Measurements from ENCODE around the gene RAB30. TPM values are rescaled to one million over a fixed set of nuclear protein-coding genes. Genes with fewer than 3 reads are reported as not detected.

RAB30 gene
- total RNA-seq, 1 donor from 2014 or later: 7.7 TPM

DNA sequence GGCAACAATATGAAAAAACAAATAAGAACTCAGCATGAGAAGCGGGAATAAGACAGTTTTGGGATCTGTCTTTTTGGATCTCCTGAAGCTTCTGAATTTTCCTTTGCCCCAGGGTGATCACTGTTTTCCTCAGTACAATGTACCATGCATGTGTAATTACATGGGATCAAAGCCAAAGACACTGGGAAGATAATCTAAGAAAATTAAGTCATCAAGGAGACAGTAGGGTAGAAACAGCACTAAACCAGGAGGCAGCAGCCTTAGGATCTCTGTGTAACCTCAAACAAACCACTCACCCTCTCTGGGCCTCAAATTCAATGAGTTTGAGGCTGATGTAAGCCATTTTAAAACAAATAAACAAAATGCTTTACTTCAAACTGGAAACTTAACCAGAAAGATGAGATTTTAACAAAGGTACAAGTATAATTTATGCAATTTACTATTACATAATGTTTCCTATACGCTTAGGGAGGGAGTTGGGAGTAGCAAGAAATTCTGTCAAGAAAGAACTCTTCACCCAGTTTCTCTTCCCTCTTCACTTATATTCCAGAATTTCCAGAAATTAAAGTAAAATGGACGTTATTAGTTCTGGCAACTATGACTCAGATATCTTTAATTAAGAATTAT, 77.0 kb downstream of the RAB30 start:
- H3K4me1 ChIP-seq: peaks cover 0 to 4% of the 10 kb centered on the region in 2 donors
- intact Hi-C loops (cut with DNase I): loop anchor here (5.0 kb wide), 1 partner anchor 78 kb away; the partner anchor contains the start of gene RAB30

DNA sequence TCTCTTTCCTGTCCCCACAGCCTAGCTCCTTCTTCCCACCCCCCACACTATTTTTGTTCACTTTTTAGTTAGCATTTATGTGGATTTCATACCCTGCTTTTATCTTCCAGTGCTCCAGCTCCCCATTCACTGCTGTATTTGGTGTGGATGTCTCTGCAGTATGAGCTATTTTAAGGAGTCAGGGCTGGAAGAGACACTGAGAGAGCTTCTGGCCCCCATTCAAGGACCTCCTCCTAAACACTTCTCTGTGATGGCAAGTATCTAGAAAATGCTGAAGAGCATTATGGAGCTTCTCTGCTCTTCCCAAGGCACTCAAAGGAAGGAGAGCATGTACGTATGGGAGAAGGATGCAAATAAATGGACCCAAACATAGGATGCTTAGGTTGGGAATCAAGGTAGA, 79.5 kb downstream of the RAB30 start:
- no peak for DNase-seq (ENCODE audit: low spot score in 2 of 2)
- no peaks in the 10 kb centered on the region for H3K27me3 ChIP-seq
- H3K27ac ChIP-seq: no peak overlapping the region
- no peaks in the 10 kb centered on the region for H3K9me3 ChIP-seq
- TF ChIP-seq, protein P1, sequence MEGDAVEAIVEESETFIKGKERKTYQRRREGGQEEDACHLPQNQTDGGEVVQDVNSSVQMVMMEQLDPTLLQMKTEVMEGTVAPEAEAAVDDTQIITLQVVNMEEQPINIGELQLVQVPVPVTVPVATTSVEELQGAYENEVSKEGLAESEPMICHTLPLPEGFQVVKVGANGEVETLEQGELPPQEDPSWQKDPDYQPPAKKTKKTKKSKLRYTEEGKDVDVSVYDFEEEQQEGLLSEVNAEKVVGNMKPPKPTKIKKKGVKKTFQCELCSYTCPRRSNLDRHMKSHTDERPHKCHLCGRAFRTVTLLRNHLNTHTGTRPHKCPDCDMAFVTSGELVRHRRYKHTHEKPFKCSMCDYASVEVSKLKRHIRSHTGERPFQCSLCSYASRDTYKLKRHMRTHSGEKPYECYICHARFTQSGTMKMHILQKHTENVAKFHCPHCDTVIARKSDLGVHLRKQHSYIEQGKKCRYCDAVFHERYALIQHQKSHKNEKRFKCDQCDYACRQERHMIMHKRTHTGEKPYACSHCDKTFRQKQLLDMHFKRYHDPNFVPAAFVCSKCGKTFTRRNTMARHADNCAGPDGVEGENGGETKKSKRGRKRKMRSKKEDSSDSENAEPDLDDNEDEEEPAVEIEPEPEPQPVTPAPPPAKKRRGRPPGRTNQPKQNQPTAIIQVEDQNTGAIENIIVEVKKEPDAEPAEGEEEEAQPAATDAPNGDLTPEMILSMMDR (IDR thresholded peaks at IDR 0.05): no peak
- peaks cover 0 to 4% of the 10 kb centered on the region in 2 donors for H3K4me1 ChIP-seq
- H3K4me3 ChIP-seq: no peak overlapping the region
- intact Hi-C loops (cut with DNase I): loop anchor here (5.0 kb wide), 1 partner anchor 80 kb away; the partner anchor contains the start of gene RAB30
- peaks cover 3 to 4% of the 10 kb centered on the region in 2 donors for H3K36me3 ChIP-seq

More for the DNA sequence above, 77.0 kb downstream of the RAB30 start:
- no peaks in the 10 kb centered on the region for H3K27me3 ChIP-seq
- no peaks in the 10 kb centered on the region for H3K9me3 ChIP-seq
- H3K4me3 ChIP-seq: no peak overlapping the region
- TF ChIP-seq, protein P1 (IDR thresholded peaks at IDR 0.05): no peak
- DNase-seq (ENCODE audit: low spot score in 2 of 2): no peak
- H3K27ac ChIP-seq: no peak overlapping the region
- no peaks in the 10 kb centered on the region for H3K36me3 ChIP-seq

DNA sequence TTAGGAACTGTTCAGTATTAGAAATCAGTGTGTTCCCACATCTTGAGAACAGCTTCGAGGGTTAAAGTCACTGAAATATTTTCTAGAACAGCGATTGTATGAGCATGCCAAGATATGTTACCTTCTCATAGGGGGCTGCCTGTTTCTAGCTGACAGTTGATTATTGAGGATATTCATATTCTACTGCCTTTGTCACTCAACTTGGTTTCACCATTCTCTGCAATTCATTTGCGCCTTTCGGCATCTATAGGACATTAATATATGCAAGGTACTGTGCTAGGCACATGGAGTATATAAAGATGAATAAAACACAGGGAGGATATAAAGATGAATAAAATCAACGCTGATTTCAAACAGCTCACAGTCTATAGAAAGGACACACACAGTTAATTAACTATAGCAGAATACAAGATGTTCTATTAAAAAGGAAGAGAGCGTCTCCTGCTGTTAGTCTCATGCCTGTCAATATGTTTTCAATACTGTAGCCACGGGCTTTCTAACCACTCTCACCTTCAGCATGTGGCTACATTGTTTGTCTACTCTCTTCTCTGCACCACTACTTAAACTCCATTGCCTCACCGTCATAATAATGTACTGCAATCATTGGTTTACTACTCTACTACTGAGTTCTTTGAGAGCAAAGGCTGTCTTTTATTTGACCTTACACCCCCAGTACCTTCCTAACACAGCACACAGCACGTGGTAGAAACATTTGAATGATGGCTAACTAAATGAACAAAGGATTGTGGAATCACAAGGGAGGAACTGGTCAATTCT, 81.9 kb downstream of the RAB30 start:
- no peaks in the 10 kb centered on the region for H3K4me1 ChIP-seq
- intact Hi-C loops (cut with DNase I): loop anchor here (5.0 kb wide), 1 partner anchor 82 kb away; the partner anchor contains the start of gene RAB30
- no peak for DNase-seq (ENCODE audit: low spot score in 2 of 2)
- H3K4me3 ChIP-seq: no peak overlapping the region
- no peaks in the 10 kb centered on the region for H3K9me3 ChIP-seq
- H3K27me3 ChIP-seq: no peaks in the 10 kb centered on the region
- peaks cover 8 to 22% of the 10 kb centered on the region in 2 donors for H3K36me3 ChIP-seq
- H3K27ac ChIP-seq: no peak overlapping the region
- TF ChIP-seq, protein P1 (IDR thresholded peaks at IDR 0.05): no peak

DNA sequence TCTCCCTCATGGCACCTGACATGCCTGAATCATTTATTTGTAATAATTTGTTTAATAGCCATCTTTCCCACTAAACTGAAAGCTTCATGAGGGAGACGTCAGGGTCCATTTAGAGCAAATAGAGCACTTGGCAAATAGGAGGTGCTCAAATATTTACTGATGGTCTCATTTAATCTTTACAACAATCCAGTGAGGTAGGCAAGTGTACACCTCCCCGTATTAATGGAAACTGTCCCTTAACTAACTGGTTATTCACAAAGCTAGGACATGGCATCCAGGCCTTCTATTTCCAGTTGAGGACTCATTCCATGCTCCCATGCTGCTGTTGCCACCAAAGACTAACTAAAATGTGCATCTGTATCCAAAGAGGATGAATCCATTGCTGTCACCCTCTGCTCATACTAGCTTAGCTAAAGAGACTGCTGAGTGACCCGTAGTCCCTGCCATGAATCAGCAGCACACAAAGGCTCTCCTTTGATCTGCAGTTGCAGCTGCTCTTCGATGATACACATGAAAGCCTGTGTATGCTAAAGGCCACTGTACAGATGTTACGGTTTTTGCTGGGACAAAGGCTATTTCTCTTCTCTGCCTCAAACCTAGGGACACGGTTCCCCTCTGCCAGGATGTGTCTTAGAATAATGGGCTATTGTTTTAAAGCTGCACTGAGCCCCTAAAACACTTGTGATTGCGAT, 82.6 kb downstream of the RAB30 start:
- H3K27ac ChIP-seq: no peak overlapping the region
- TF ChIP-seq, protein P1 (IDR thresholded peaks at IDR 0.05): no peak
- intact Hi-C loops (cut with DNase I): no loop called here

DNA sequence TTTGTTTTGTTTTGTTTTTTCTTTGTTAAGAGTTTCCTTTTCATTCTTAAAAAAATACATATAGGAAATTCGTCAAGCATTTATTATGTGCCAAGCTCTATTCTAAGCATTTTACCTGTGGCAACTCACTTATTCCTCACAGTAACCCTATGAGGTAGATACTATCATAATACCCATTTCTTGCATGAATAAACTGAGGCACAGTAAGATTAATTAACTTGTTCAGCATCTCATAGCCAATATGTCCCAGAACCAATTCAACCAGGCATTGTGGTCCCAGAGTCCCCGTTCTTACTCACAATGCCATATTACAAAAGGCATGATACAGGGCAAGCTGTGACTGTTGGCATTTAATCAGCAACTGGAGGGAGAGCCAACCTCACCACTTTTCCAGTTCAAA, 83.7 kb downstream of the RAB30 start:
- Histone ChIP-seq H3K9me3 (no peaks in the 10 kb centered on the region), H3K4me1 (no peaks in the 10 kb centered on the region), H3K4me3 (no peak overlapping the region), H3K36me3 (peaks cover 16 to 30% of the 10 kb centered on the region in 2 donors), H3K27ac (no peak overlapping the region), H3K27me3 (no peaks in the 10 kb centered on the region)
- no peak for DNase-seq (ENCODE audit: low spot score in 2 of 2)
- TF ChIP-seq, protein P1 (IDR thresholded peaks at IDR 0.05): no peak
- intact Hi-C loops (cut with DNase I): no loop called here

More for the DNA sequence above, 82.6 kb downstream of the RAB30 start:
- no peaks in the 10 kb centered on the region for H3K9me3 ChIP-seq
- H3K27me3 ChIP-seq: no peaks in the 10 kb centered on the region
- H3K4me1 ChIP-seq: no peaks in the 10 kb centered on the region
- peaks cover 9 to 28% of the 10 kb centered on the region in 2 donors for H3K36me3 ChIP-seq
- DNase-seq (ENCODE audit: low spot score in 2 of 2): no peak
- H3K4me3 ChIP-seq: no peak overlapping the region

All from ascending aorta (tissue), 2 donors.